ENCODE measurements around the gene DYNLRB1. TPM values are rescaled to one million over a fixed set of nuclear protein-coding genes. Genes with fewer than 3 reads are reported as not detected.

DYNLRB1 gene
- total and polyA plus RNA-seq, 2 of the 13 experiments (the other 11 are each of a cell fraction or from before 2014, with no cell fraction given), result 140 to 244 TPM

- Histone ChIP-seq H3K4me1 (ENCODE audit: insufficient read depth, low read length) (peaks cover 7% of the 10 kb centered on the region; the same call in 1 of the 2 replicates), H4K20me1 (ENCODE audit: insufficient read depth, low read length) (no peaks in the 10 kb centered on the region), H3K4me2 (ENCODE audit: low read depth, low read length) (no peak overlapping the region), H2AFZ (ENCODE audit: low read length) (no peak overlapping the region), H3K27me3 (ENCODE audit: control insufficient read depth in 1 of 2, insufficient read depth in 2 of 2, low read length in 2 of 2) (no peaks in the 10 kb centered on the region), H3K9me3 (ENCODE audit: low read length) (no peaks in the 10 kb centered on the region), H3K9ac (ENCODE audit: insufficient read depth, low read depth, low read length) (no peak overlapping the region), H3K27ac (ENCODE audit: extremely low read length, insufficient read depth, low read length) (no peak overlapping the region), H3K4me3 (replicated peaks in 1 of 3; ENCODE audit: insufficient read depth in 1 of 3, low read depth in 2 of 3, low read length in 3 of 3) (no peak overlapping the region), H3K36me3 (replicated peaks in 1 of 2; ENCODE audit: control insufficient read depth in 1 of 2, insufficient read depth in 2 of 2, low read length in 2 of 2) (peaks cover 38 to 66% of the 10 kb centered on the region in 2 experiments), H3K79me2 (ENCODE audit: insufficient read depth, low read length) (no peaks in the 10 kb centered on the region)
- DNase-seq (ENCODE audit: low spot score), result no peak
- TF ChIP-seq ZNF460 (CRISPR knock-in tag; IDR thresholded peaks at IDR 0.05; ENCODE audit: borderline replicate concordance), result no peak
- TF ChIP-seq ARNTL (CRISPR knock-in tag; IDR thresholded peaks at IDR 0.05), result no peak
- TF ChIP-seq ZNF260 (CRISPR knock-in tag; IDR thresholded peaks at IDR 0.05; ENCODE audit: borderline replicate concordance, low read depth), result no peak
- TF ChIP-seq ZIK1 (CRISPR knock-in tag; IDR thresholded peaks at IDR 0.05; ENCODE audit: borderline replicate concordance, low read depth), result no peak
- TF ChIP-seq JUND (CRISPR knock-in tag; IDR thresholded peaks at IDR 0.05), result no peak
- TF ChIP-seq, protein P1, sequence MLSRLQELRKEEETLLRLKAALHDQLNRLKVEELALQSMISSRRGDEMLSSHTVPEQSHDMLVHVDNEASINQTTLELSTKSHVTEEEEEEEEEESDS (CRISPR knock-in tag; IDR thresholded peaks at IDR 0.05; ENCODE audit: borderline replicate concordance), result no peak
- no peak for TF ChIP-seq NFYC (CRISPR knock-in tag; IDR thresholded peaks at IDR 0.05)
- TF ChIP-seq ZNF275 (CRISPR knock-in tag; IDR thresholded peaks at IDR 0.05; ENCODE audit: borderline replicate concordance), result no peak
- TF ChIP-seq SAFB2 (CRISPR knock-in tag; IDR thresholded peaks at IDR 0.05; ENCODE audit: borderline replicate concordance, low read depth), result no peak
- TF ChIP-seq EZH2 (conservative IDR thresholded peaks at IDR 0.05; ENCODE audit: low read depth, low read length), result no peak
- no peak for TF ChIP-seq ZBTB42 (CRISPR knock-in tag; IDR thresholded peaks at IDR 0.05)
- TF ChIP-seq MZF1 (CRISPR knock-in tag; IDR thresholded peaks at IDR 0.05; ENCODE audit: borderline replicate concordance), result no peak
- TF ChIP-seq POGK (CRISPR knock-in tag; conservative IDR thresholded peaks at IDR 0.05), result no peak
- TF ChIP-seq ZNF264 (CRISPR knock-in tag; IDR thresholded peaks at IDR 0.05), result no peak
- no peak for TF ChIP-seq PAF1 (CRISPR knock-in tag; IDR thresholded peaks at IDR 0.05)
- no peak for TF ChIP-seq RFX1 (IDR thresholded peaks at IDR 0.05)
- TF ChIP-seq XRCC5 (optimal IDR thresholded peaks at IDR 0.05; ENCODE audit: low read length), result no peak
- no peak for FAIRE-seq
- in situ Hi-C loops (cut with HindIII; ENCODE audit: extremely low pct_ligation_motif_present, low pct_unique_long_range_greater_than_20kb), result loop anchor here (10.0 kb wide), 1 partner anchor 203 kb away; no protein-coding TSS in a partner anchor
- CTCF ChIA-PET (ENCODE audit: low intra/inter-chr PET ratio, low total read pairs), result no interaction called here
- POLR2A ChIA-PET, result interaction anchor here (1.3 kb wide), 1 partner anchor 105 kb away, joined by 3 read pairs; the partner anchor contains the start of gene PIGU
- intact Hi-C loops (cut with micrococcal nuclease; ENCODE audit: unreplicated experiment), result no loop called here
- ATAC-seq, result no peak
- no TSS peak for BruUV-seq (replicated peaks)
- WGBS (ENCODE audit: low lambda C conversion rate), result over 99% methylated on average over 5 of the region's 5 CpGs
Observed at GRCh38 chr20:34571753-34572152, 55.5 kb downstream of the DYNLRB1 start.

All from HepG2 (cell line).